Testis (tissue), 2 donors: ENCODE results near the gene SMIM44.

Source experiments
- POLR2A ChIP-seq: fragments of 450-650 bp; IDR thresholded peaks from one replicate; pipeline ENCODE4 v1.6.1; 2017; ENCODE audit warnings: antibody characterized with exemption, mild to moderate bottlenecking, moderate library complexity
- TF ChIP-seq, protein P1 (sequence below), 3 experiments: fragments of 450-650 bp in 2 of 3; fragments of 200-600 bp in 1 of 3; sonication (generic) in 1 of 3; IDR thresholded peaks; one replicate each; pipeline ENCODE4 v1.5.1; 2016 to 2019; ENCODE audit warnings: antibody characterized with exemption in 3 of 3, mild to moderate bottlenecking in 2 of 3, moderate library complexity in 1 of 3

DNA sequence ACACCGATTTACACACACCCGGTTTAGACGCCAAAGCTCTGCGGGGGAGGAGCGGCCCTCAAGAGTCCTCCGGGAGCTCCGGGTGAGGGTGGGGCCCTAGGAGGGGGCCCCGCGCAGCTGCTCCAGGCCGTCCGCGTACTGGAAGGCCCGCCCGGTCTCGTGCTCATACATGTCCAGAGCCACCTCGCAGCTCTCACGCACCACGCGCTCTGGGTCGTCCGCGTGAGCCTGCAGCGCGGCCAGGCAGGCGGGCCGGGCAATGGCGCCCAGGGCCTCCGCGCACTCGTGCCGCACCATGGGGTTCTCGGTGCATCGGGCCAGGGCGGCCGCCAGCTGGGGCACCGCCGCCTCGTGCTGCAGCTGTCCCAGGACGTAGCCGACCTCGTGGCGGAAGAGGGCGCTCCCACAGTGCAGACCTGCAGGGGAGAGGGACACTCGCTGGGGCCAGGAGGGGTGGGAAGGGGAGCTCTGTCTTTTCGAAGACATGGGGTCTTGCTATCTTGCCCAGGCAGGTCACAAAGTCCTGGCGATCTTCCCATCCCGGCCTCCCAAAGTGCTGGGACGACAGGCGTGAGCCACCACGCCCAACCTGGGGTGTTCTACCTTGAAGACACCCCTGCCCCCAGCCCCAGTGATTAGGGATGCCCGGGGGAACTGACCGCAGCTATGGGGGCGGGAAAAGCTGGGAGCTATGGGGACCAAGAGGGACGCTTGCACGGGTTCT, 8.3 kb upstream of the SMIM44 start:
- TF ChIP-seq, protein P1, sequence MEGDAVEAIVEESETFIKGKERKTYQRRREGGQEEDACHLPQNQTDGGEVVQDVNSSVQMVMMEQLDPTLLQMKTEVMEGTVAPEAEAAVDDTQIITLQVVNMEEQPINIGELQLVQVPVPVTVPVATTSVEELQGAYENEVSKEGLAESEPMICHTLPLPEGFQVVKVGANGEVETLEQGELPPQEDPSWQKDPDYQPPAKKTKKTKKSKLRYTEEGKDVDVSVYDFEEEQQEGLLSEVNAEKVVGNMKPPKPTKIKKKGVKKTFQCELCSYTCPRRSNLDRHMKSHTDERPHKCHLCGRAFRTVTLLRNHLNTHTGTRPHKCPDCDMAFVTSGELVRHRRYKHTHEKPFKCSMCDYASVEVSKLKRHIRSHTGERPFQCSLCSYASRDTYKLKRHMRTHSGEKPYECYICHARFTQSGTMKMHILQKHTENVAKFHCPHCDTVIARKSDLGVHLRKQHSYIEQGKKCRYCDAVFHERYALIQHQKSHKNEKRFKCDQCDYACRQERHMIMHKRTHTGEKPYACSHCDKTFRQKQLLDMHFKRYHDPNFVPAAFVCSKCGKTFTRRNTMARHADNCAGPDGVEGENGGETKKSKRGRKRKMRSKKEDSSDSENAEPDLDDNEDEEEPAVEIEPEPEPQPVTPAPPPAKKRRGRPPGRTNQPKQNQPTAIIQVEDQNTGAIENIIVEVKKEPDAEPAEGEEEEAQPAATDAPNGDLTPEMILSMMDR (IDR thresholded peaks at IDR 0.05), result no peak
- no peak for TF ChIP-seq POLR2A
